ENCODE measurements around the gene TUBE1. TPM values are rescaled to one million over a fixed set of nuclear protein-coding genes. Genes with fewer than 3 reads are reported as not detected.
"Not testable (repeated sequence)": the region's sequence is repeated elsewhere in the genome, so short reads cannot be mapped to it uniquely, and the experiment has no call there.

Gene TUBE1
- total RNA-seq, 2 experiments from 2014 or later = 28.2 to 30.8 TPM

DNA sequence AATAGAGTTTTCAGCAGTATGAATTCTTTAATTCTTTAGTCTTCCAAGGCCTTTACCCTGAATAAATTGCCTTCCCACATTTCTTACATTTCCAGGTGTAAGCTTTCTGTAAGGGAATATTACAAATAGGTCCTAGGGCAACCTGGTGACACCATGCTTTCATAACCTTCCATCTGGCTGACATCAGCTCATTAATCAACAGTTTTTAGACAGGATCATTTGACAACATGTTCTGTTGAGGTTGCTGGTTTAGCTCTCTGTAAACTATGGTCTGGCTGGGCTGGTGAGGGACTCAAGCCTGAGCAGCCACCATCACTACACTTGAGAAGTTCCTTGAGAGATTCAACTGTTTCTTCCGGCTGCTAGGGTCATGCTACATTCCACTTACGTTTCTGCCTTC is 19.3 kb upstream of the TUBE1 start:
- Histone ChIP-seq H3K27ac (ENCODE audit: low read depth in 1 of 2, low read length in 2 of 2) (no peak overlapping the region), H3K4me1 (ENCODE audit: insufficient read depth, low read length) (no peaks in the 10 kb centered on the region), H3K36me3 (ENCODE audit: insufficient read depth, low read length) (no peaks in the 10 kb centered on the region), H3K27me3 (ENCODE audit: control insufficient read depth in 1 of 2, insufficient read depth in 2 of 2, low read length in 2 of 2) (no peaks in the 10 kb centered on the region), H3K4me3 (ENCODE audit: low read length) (no peak overlapping the region), H3K9me3 (ENCODE audit: control insufficient read depth in 1 of 2, insufficient read depth in 1 of 2, low read length in 2 of 2) (no peaks in the 10 kb centered on the region)
- TF ChIP-seq, protein P1, sequence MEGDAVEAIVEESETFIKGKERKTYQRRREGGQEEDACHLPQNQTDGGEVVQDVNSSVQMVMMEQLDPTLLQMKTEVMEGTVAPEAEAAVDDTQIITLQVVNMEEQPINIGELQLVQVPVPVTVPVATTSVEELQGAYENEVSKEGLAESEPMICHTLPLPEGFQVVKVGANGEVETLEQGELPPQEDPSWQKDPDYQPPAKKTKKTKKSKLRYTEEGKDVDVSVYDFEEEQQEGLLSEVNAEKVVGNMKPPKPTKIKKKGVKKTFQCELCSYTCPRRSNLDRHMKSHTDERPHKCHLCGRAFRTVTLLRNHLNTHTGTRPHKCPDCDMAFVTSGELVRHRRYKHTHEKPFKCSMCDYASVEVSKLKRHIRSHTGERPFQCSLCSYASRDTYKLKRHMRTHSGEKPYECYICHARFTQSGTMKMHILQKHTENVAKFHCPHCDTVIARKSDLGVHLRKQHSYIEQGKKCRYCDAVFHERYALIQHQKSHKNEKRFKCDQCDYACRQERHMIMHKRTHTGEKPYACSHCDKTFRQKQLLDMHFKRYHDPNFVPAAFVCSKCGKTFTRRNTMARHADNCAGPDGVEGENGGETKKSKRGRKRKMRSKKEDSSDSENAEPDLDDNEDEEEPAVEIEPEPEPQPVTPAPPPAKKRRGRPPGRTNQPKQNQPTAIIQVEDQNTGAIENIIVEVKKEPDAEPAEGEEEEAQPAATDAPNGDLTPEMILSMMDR (IDR thresholded peaks at IDR 0.05) = no peak
- Mint-ChIP-seq H3K36me3 (ENCODE audit: low read depth) (peaks cover 2% of the 10 kb centered on the region), H3K4me1 (ENCODE audit: low read depth) (no peaks in the 10 kb centered on the region), H3K27me3 (no peaks in the 10 kb centered on the region), H3K9me3 (peaks cover 4% of the 10 kb centered on the region), H3K27ac (no peak overlapping the region), H3K4me3 (no peak overlapping the region)
- ATAC-seq (ENCODE audit: poor library complexity) (no peak), DNase-seq (no peak)
- intact Hi-C loops (cut with DNase I, micrococcal nuclease) = no loop called here
- ChIA-PET POLR2A (no interaction called here), CTCF (no interaction called here)

DNA sequence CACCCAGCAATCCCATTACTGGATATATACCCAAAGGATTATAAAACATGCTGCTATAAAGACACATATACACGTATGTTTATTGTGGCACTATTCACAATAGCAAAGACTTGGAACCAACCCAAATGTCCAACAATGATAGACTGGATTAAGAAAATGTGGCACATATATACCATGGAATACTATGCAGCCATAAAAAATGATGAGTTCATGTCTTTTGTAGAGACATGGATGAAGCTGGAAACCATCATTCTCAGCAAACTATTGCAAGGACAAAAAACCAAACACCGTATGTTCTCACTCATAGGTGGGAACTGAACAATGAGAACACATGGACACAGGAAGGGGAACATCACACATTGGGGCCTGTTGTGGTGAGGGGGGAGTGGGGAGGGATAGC is 18.7 kb upstream of the TUBE1 start:
- CTCF ChIA-PET; POLR2A ChIA-PET; H3K9me3 Mint-ChIP-seq; ATAC-seq (ENCODE audit: poor library complexity); H3K27me3 ChIP-seq (ENCODE audit: control insufficient read depth in 1 of 2, insufficient read depth in 2 of 2, low read length in 2 of 2); H3K36me3 Mint-ChIP-seq (ENCODE audit: low read depth); H3K4me3 ChIP-seq (ENCODE audit: low read length); H3K4me1 Mint-ChIP-seq (ENCODE audit: low read depth); H3K27me3 Mint-ChIP-seq; intact Hi-C loops (cut with DNase I, micrococcal nuclease); H3K4me1 ChIP-seq (ENCODE audit: insufficient read depth, low read length); H3K9me3 ChIP-seq (ENCODE audit: control insufficient read depth in 1 of 2, insufficient read depth in 1 of 2, low read length in 2 of 2); H3K27ac Mint-ChIP-seq; DNase-seq; H3K36me3 ChIP-seq (ENCODE audit: insufficient read depth, low read length); H3K4me3 Mint-ChIP-seq; H3K27ac ChIP-seq (ENCODE audit: low read depth in 1 of 2, low read length in 2 of 2): not testable (repeated sequence)

DNA sequence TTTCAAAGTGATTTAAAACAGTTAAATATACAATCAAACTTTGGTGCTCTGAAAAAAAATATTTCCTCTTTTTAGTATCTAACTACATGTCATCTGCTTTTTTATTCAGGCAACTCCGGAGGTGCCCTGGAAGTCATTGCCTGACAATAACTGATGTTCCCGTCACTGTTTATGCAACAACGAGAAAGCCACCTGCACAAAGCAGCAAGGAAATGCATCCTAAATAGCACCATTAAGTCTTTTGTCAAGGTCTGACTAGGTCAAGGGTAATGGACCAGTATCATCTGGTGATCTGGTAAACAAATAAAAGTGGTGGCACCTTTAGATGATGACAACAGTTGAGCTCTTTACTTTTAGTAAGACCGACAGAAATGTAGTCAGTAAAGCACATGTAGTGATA is 13.3 kb upstream of the TUBE1 start:
- Mint-ChIP-seq H3K9me3 (peaks cover 4% of the 10 kb centered on the region), H3K4me1 (ENCODE audit: low read depth) (no peaks in the 10 kb centered on the region), H3K27ac (no peak overlapping the region), H3K36me3 (ENCODE audit: low read depth) (peaks cover 23% of the 10 kb centered on the region), H3K4me3 (no peak overlapping the region), H3K27me3 (no peaks in the 10 kb centered on the region)
- no peaks in the 10 kb centered on the region for H3K27me3 ChIP-seq (ENCODE audit: control insufficient read depth in 1 of 2, insufficient read depth in 2 of 2, low read length in 2 of 2)
- no peaks in the 10 kb centered on the region for H3K36me3 ChIP-seq (ENCODE audit: insufficient read depth, low read length)
- intact Hi-C loops (cut with DNase I, micrococcal nuclease) = no loop called here
- ChIA-PET CTCF (interaction anchor here (1.0 kb wide), 1 partner anchor 63 kb away, joined by 3 read pairs; no protein-coding TSS in a partner anchor), POLR2A (no interaction called here)
- no peaks in the 10 kb centered on the region for H3K9me3 ChIP-seq (ENCODE audit: control insufficient read depth in 1 of 2, insufficient read depth in 1 of 2, low read length in 2 of 2)
- no peak for ATAC-seq (ENCODE audit: poor library complexity)
- TF ChIP-seq, protein P1 (IDR thresholded peaks at IDR 0.05) = no peak
- DNase-seq = no peak
- no peak overlapping the region for H3K27ac ChIP-seq (ENCODE audit: low read depth in 1 of 2, low read length in 2 of 2)
- no peak overlapping the region for H3K4me3 ChIP-seq (ENCODE audit: low read length)
- no peaks in the 10 kb centered on the region for H3K4me1 ChIP-seq (ENCODE audit: insufficient read depth, low read length)

- intact Hi-C loops (cut with DNase I, micrococcal nuclease) = no loop called here
- Mint-ChIP-seq H3K9me3 (no peaks in the 10 kb centered on the region), H3K4me3 (no peak overlapping the region), H3K27me3 (peaks cover 8% of the 10 kb centered on the region), H3K27ac (no peak overlapping the region), H3K4me1 (ENCODE audit: low read depth) (no peaks in the 10 kb centered on the region), H3K36me3 (ENCODE audit: low read depth) (peaks cover 23% of the 10 kb centered on the region)
- H3K9me3 ChIP-seq (ENCODE audit: control insufficient read depth in 1 of 2, insufficient read depth in 1 of 2, low read length in 2 of 2) = no peaks in the 10 kb centered on the region
- no peak overlapping the region for H3K4me3 ChIP-seq (ENCODE audit: low read length)
- DNase-seq (no peak), ATAC-seq (ENCODE audit: poor library complexity) (no peak)
- H3K36me3 ChIP-seq (ENCODE audit: insufficient read depth, low read length) = no peaks in the 10 kb centered on the region
- H3K27me3 ChIP-seq (ENCODE audit: control insufficient read depth in 1 of 2, insufficient read depth in 2 of 2, low read length in 2 of 2) = no peaks in the 10 kb centered on the region
- CTCF ChIA-PET = no interaction called here
- no peaks in the 10 kb centered on the region for H3K4me1 ChIP-seq (ENCODE audit: insufficient read depth, low read length)
- H3K27ac ChIP-seq (ENCODE audit: low read depth in 1 of 2, low read length in 2 of 2) = no peak overlapping the region
- TF ChIP-seq, protein P1 (IDR thresholded peaks at IDR 0.05) = no peak
- POLR2A ChIA-PET = interaction anchor here (1.0 kb wide), 1 partner anchor 10 kb away, joined by 3 read pairs; the partner anchor contains the start of genes FAM229B and TUBE1
Observed at GRCh38 chr6:112096901-112097300, 9.6 kb upstream of the TUBE1 start.
